Skin epidermis (tissue), 12 donors: ENCODE measurements around the gene TMIE.
"Not testable (repeated sequence)": the region's sequence is repeated elsewhere in the genome, so short reads cannot be mapped to it uniquely, and the experiment has no call there.

Source experiments
- H3K27ac ChIP-seq, 21 experiments: fragments of 200-600 bp; sonication (generic) in 11 of 21; one replicate each; pipeline ENCODE4 v1.5.0; 2020; ENCODE audit warnings: mild to moderate bottlenecking in 3 of 21, inconsistent platforms in 2 of 21, moderate library complexity in 2 of 21
- H3K4me3 ChIP-seq, 7 experiments: fragments of 200-600 bp; sonication (generic) in 2 of 7; one replicate each; pipeline ENCODE4 v1.5.0; 2020; ENCODE audit warnings: inconsistent platforms in 2 of 7, mild to moderate bottlenecking in 2 of 7, moderate library complexity in 1 of 7

The TMIE gene

GRCh38 chr3:46748170-46748569 is 47.0 kb downstream of the TMIE start:
- Histone ChIP-seq H3K4me3 (no peak overlapping the region), H3K27ac (no peak overlapping the region)

GRCh38 chr3:46749129-46749528 is 47.9 kb downstream of the TMIE start:
- H3K4me3 ChIP-seq, result no peak overlapping the region
- H3K27ac ChIP-seq, result no peak overlapping the region

- no peak overlapping the region for H3K4me3 ChIP-seq
- H3K27ac ChIP-seq, result no peak overlapping the region
Observed at GRCh38 chr3:46750555-46751038, 49.4 kb downstream of the TMIE start.

- not testable (repeated sequence) for H3K4me3 ChIP-seq, H3K27ac ChIP-seq
Observed at GRCh38 chr3:46753127-46753526, 51.9 kb downstream of the TMIE start.

- Histone ChIP-seq H3K4me3 (no peak overlapping the region), H3K27ac (no peak overlapping the region)
Observed at GRCh38 chr3:46755646-46756045, 54.5 kb downstream of the TMIE start.

- no peak overlapping the region for H3K4me3 ChIP-seq
- no peak overlapping the region for H3K27ac ChIP-seq
Observed at GRCh38 chr3:46756642-46757041, 55.5 kb downstream of the TMIE start.

- H3K27ac ChIP-seq, result no peak overlapping the region
- no peak overlapping the region for H3K4me3 ChIP-seq
Observed at GRCh38 chr3:46759239-46760167, 58.3 kb downstream of the TMIE start.
